Measurements from ENCODE around the gene RALGPS1.

DNA sequence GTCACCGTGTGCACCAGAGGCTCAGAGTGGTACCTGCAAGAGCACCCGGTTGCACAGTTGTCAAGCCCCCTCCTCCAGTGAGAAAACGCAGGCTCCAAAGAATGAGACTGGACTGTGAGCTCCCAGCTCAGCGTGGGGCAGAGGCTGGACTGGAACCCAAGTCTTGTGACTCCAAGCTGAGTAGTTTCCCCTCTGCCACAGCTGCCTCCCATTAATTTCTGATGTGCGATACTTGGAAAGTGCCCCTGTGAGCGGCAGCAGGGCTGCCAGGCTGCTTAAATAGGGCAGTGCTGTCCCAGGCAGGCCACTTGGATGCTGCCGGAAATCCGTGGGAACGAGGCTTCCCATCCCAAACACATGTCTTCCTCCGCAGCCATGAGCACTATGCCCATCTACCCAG lies 270.1 kb downstream of the RALGPS1 start:
- TF ChIP-seq, protein P1, sequence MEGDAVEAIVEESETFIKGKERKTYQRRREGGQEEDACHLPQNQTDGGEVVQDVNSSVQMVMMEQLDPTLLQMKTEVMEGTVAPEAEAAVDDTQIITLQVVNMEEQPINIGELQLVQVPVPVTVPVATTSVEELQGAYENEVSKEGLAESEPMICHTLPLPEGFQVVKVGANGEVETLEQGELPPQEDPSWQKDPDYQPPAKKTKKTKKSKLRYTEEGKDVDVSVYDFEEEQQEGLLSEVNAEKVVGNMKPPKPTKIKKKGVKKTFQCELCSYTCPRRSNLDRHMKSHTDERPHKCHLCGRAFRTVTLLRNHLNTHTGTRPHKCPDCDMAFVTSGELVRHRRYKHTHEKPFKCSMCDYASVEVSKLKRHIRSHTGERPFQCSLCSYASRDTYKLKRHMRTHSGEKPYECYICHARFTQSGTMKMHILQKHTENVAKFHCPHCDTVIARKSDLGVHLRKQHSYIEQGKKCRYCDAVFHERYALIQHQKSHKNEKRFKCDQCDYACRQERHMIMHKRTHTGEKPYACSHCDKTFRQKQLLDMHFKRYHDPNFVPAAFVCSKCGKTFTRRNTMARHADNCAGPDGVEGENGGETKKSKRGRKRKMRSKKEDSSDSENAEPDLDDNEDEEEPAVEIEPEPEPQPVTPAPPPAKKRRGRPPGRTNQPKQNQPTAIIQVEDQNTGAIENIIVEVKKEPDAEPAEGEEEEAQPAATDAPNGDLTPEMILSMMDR (conservative IDR thresholded peaks at IDR 0.05 in 1 of 2, IDR thresholded peaks at IDR 0.05 in 1 of 2; ENCODE audit: low read depth in 1 of 2, low read length in 2 of 2), result no peak
- no peak for TF ChIP-seq EZH2 (IDR thresholded peaks at IDR 0.05; ENCODE audit: low read length, missing control alignments)

All from fibroblast of lung (primary cell).